ENCODE measurements around the gene ZNF780A. TPM values are rescaled to one million over a fixed set of nuclear protein-coding genes. Genes with fewer than 3 reads are reported as not detected.

ZNF780A gene
- total and polyA plus RNA-seq, 2 donors from 2014 or later: 11.8 to 26.2 TPM

GRCh38 chr19:40134866-40135265, 44.1 kb upstream of the ZNF780A start:
- FAIRE-seq: no peak

GRCh38 chr19:40133491-40133890, 42.7 kb upstream of the ZNF780A start:
- intact Hi-C loops (cut with DNase I): no loop called here
- H3K27ac ChIP-seq (ENCODE audit: low read depth in 2 of 2, low read length in 2 of 2): no peak overlapping the region
- FAIRE-seq: no peak

More at GRCh38 chr19:40134866-40135265, 44.1 kb upstream of the ZNF780A start:
- H3K4me1 ChIP-seq (ENCODE audit: control insufficient read depth in 2 of 3, insufficient read depth in 2 of 3, low read depth in 1 of 3, low read length in 3 of 3): no peaks in the 10 kb centered on the region
- no peaks in the 10 kb centered on the region for H3K36me3 ChIP-seq (ENCODE audit: control insufficient read depth in 2 of 3, insufficient read depth in 3 of 3, low read length in 3 of 3)
- no peak overlapping the region for H3K27ac ChIP-seq (ENCODE audit: low read depth in 2 of 2, low read length in 2 of 2)
- H3K9ac ChIP-seq (ENCODE audit: low read length in 3 of 3): no peak overlapping the region
- intact Hi-C loops (cut with DNase I): no loop called here
- no peak for DNase-seq
- TF ChIP-seq CTCF (IDR thresholded peaks at IDR 0.05; ENCODE audit: borderline replicate concordance, extremely low read depth, insufficient read depth): no peak
- H3K4me3 ChIP-seq (ENCODE audit: low read length in 3 of 3): no peak overlapping the region
- peaks cover 0 to 4% (median 3%) of the 10 kb centered on the region in 3 donors for H3K9me3 ChIP-seq (ENCODE audit: control insufficient read depth in 2 of 3, insufficient read depth in 1 of 3, low read length in 3 of 3)
- no peaks in the 10 kb centered on the region for H3K27me3 ChIP-seq (ENCODE audit: control insufficient read depth, insufficient read depth, low read length)

GRCh38 chr19:40130013-40130412, 39.3 kb upstream of the ZNF780A start:
- H3K27ac ChIP-seq (ENCODE audit: low read depth in 2 of 2, low read length in 2 of 2): no peak overlapping the region
- H3K36me3 ChIP-seq (ENCODE audit: control insufficient read depth in 2 of 3, insufficient read depth in 3 of 3, low read length in 3 of 3): no peaks in the 10 kb centered on the region
- intact Hi-C loops (cut with DNase I): no loop called here
- no peak overlapping the region for H3K4me3 ChIP-seq (ENCODE audit: low read length in 3 of 3)
- no peak for TF ChIP-seq CTCF (IDR thresholded peaks at IDR 0.05; ENCODE audit: borderline replicate concordance, extremely low read depth, insufficient read depth)
- no peaks in the 10 kb centered on the region for H3K27me3 ChIP-seq (ENCODE audit: control insufficient read depth, insufficient read depth, low read length)
- no peak for DNase-seq
- no peak for FAIRE-seq
- no peaks in the 10 kb centered on the region for H3K4me1 ChIP-seq (ENCODE audit: control insufficient read depth in 2 of 3, insufficient read depth in 2 of 3, low read depth in 1 of 3, low read length in 3 of 3)
- no peak overlapping the region for H3K9ac ChIP-seq (ENCODE audit: low read length in 3 of 3)
- peaks cover 0 to 4% (median 0%) of the 10 kb centered on the region in 3 donors for H3K9me3 ChIP-seq (ENCODE audit: control insufficient read depth in 2 of 3, insufficient read depth in 1 of 3, low read length in 3 of 3)

More at GRCh38 chr19:40133491-40133890, 42.7 kb upstream of the ZNF780A start:
- TF ChIP-seq CTCF (IDR thresholded peaks at IDR 0.05; ENCODE audit: borderline replicate concordance, extremely low read depth, insufficient read depth): no peak
- no peaks in the 10 kb centered on the region for H3K27me3 ChIP-seq (ENCODE audit: control insufficient read depth, insufficient read depth, low read length)
- DNase-seq: no peak
- no peaks in the 10 kb centered on the region for H3K36me3 ChIP-seq (ENCODE audit: control insufficient read depth in 2 of 3, insufficient read depth in 3 of 3, low read length in 3 of 3)
- H3K9me3 ChIP-seq (ENCODE audit: control insufficient read depth in 2 of 3, insufficient read depth in 1 of 3, low read length in 3 of 3): peaks cover 0 to 4% (median 0%) of the 10 kb centered on the region in 3 donors
- no peaks in the 10 kb centered on the region for H3K4me1 ChIP-seq (ENCODE audit: control insufficient read depth in 2 of 3, insufficient read depth in 2 of 3, low read depth in 1 of 3, low read length in 3 of 3)
- H3K9ac ChIP-seq (ENCODE audit: low read length in 3 of 3): no peak overlapping the region
- H3K4me3 ChIP-seq (ENCODE audit: low read length in 3 of 3): no peak overlapping the region

- Histone ChIP-seq H3K4me1 (ENCODE audit: control insufficient read depth in 2 of 3, insufficient read depth in 2 of 3, low read depth in 1 of 3, low read length in 3 of 3) (no peaks in the 10 kb centered on the region), H3K9me3 (ENCODE audit: control insufficient read depth in 2 of 3, insufficient read depth in 1 of 3, low read length in 3 of 3) (peaks cover 0 to 4% (median 0%) of the 10 kb centered on the region in 3 donors), H3K27me3 (ENCODE audit: control insufficient read depth, insufficient read depth, low read length) (no peaks in the 10 kb centered on the region), H3K9ac (ENCODE audit: low read length in 3 of 3) (no peak overlapping the region), H3K4me3 (ENCODE audit: low read length in 3 of 3) (no peak overlapping the region), H3K36me3 (ENCODE audit: control insufficient read depth in 2 of 3, insufficient read depth in 3 of 3, low read length in 3 of 3) (no peaks in the 10 kb centered on the region), H3K27ac (ENCODE audit: low read depth in 2 of 2, low read length in 2 of 2) (no peak overlapping the region)
- intact Hi-C loops (cut with DNase I): no loop called here
- TF ChIP-seq CTCF (IDR thresholded peaks at IDR 0.05; ENCODE audit: borderline replicate concordance, extremely low read depth, insufficient read depth): no peak
- no peak for FAIRE-seq
- DNase-seq: no peak
Observed at GRCh38 chr19:40129425-40129824, 38.7 kb upstream of the ZNF780A start.

All from kidney (tissue), 14 donors.